IMR-90 (cell line): Measurements from ENCODE around the gene TRIO. TPM values are rescaled to one million over a fixed set of nuclear protein-coding genes. Genes with fewer than 3 reads are reported as not detected.
A peak's percentile ranks its signal among the peaks of the same experiment; 100 is the strongest.

Experiments
- ATAC-seq: fragments of 200-7000 bp; cut with Tn5 transposase; 2 replicates; pipeline ENCODE4 v1.9.1; 2020; ENCODE audit warnings: low read depth, mild to moderate bottlenecking, moderate library complexity
- BruUV-seq: library from RNA; stranded (reverse); fragments of 400-500 nt; replicated peaks from 2 replicates; lab custom pipeline; 2021; lab: Mats Ljungman, UMichigan
- CTCF ChIA-PET: fragments of 300-600 bp; formaldehyde crosslinking; extraction: SDS; loops from one replicate; lab custom pipeline; 2021; ENCODE audit warnings: antibody characterized with exemption; lab: Yijun Ruan, JAX
- POLR2A ChIA-PET: fragments of 300-600 bp; sonication (Branson Sonifier 250); formaldehyde crosslinking; loops from one replicate; lab custom pipeline; 2022; ENCODE audit warnings: antibody characterized with exemption; ENCODE audit not compliant: unreplicated experiment; lab: Charles Lee
- DNase-seq: peaks from one replicate; pipeline ENCODE4 v3.0.0; 2013
- H2AFZ ChIP-seq: replicated peaks from 2 replicates; pipeline ENCODE3; 2013; ENCODE audit warnings: low read length, mild to moderate bottlenecking; ENCODE audit not compliant: poor library complexity
- H2AK5ac ChIP-seq: 2 replicates; pipeline ENCODE4 v1.6.1; 2013; ENCODE audit warnings: low read depth, low read length, inconsistent platforms
- H2AK9ac ChIP-seq: replicated peaks from 2 replicates; pipeline ENCODE3; 2013; ENCODE audit warnings: mild to moderate bottlenecking, low read depth, low read length, moderate library complexity; ENCODE audit not compliant: poor library complexity
- H2BK120ac ChIP-seq: 2 replicates; pipeline ENCODE4 v1.6.1; 2013; ENCODE audit warnings: low read depth, low read length, inconsistent platforms
- H2BK15ac ChIP-seq: 3 replicates; pipeline ENCODE4 v1.6.1; 2013; ENCODE audit warnings: low read depth, low read length, inconsistent platforms
- H2BK20ac ChIP-seq: 2 replicates; pipeline ENCODE4 v1.6.1; 2013; ENCODE audit warnings: low read depth, mild to moderate bottlenecking, inconsistent platforms, low read length, moderate library complexity
- H2BK5ac ChIP-seq: 2 replicates; pipeline ENCODE4 v1.6.1; 2013; ENCODE audit warnings: mild to moderate bottlenecking, low read depth, low read length, inconsistent platforms; ENCODE audit not compliant: poor library complexity, severe bottlenecking
- H3K14ac ChIP-seq: replicated peaks from 2 replicates; pipeline ENCODE4 v1.6.1; 2013; ENCODE audit warnings: low read depth, low read length, inconsistent platforms
- H3K18ac ChIP-seq: 2 replicates; pipeline ENCODE4 v1.6.1; 2013; ENCODE audit warnings: low read depth, low read length, control low read depth
- H3K23ac ChIP-seq: 2 replicates; pipeline ENCODE4 v1.6.1; 2013; ENCODE audit warnings: low read depth, low read length, inconsistent platforms
- H3K27ac ChIP-seq: 2 replicates; pipeline ENCODE4 v1.5.1; 2013; ENCODE audit warnings: mild to moderate bottlenecking, control low read depth, low read length; ENCODE audit not compliant: insufficient read depth
- H3K27me3 ChIP-seq: 2 replicates; pipeline ENCODE4 v1.6.1; 2013; ENCODE audit warnings: low read length; ENCODE audit not compliant: control insufficient read depth, insufficient read depth
- H3K36me3 ChIP-seq: 2 replicates; pipeline ENCODE4 v1.6.1; 2013; ENCODE audit warnings: low read length, mixed read lengths; ENCODE audit not compliant: control insufficient read depth, insufficient read depth
- H3K4ac ChIP-seq: 2 replicates; pipeline ENCODE4 v1.6.1; 2013; ENCODE audit warnings: low read depth, low read length, inconsistent platforms
- H3K4me1 ChIP-seq: 2 replicates; pipeline ENCODE4 v1.6.1; 2013; ENCODE audit warnings: low read length, mixed read lengths; ENCODE audit not compliant: control insufficient read depth, insufficient read depth
- H3K4me2 ChIP-seq: 2 replicates; pipeline ENCODE4 v1.6.1; 2013; ENCODE audit warnings: low read depth, mild to moderate bottlenecking, control low read depth, low read length, moderate library complexity
- H3K4me3 ChIP-seq: 2 replicates; pipeline ENCODE4 v1.5.1; 2013; ENCODE audit warnings: low read depth, mild to moderate bottlenecking, control low read depth, low read length, moderate library complexity; ENCODE audit not compliant: insufficient read depth
- H3K56ac ChIP-seq: 2 replicates; pipeline ENCODE4 v1.6.1; 2013; ENCODE audit warnings: low read length, inconsistent platforms; ENCODE audit not compliant: insufficient read depth; ENCODE audit errors: extremely low read depth
- H3K79me1 ChIP-seq, 2 experiments: 2 replicates each; pipeline ENCODE4 v1.6.1; 2013; ENCODE audit warnings: low read length in 2 of 2, inconsistent platforms in 1 of 2, low read depth in 1 of 2
- H3K9ac ChIP-seq: 2 replicates; pipeline ENCODE4 v1.6.1; 2013; ENCODE audit warnings: low read depth, low read length, control low read depth
- H3K9me1 ChIP-seq: 2 replicates; pipeline ENCODE4 v1.6.1; 2013; ENCODE audit warnings: low read length, inconsistent platforms; ENCODE audit not compliant: insufficient read depth
- H3K9me3 ChIP-seq: 2 replicates; pipeline ENCODE4 v1.6.1; 2013; ENCODE audit warnings: low read length; ENCODE audit not compliant: control insufficient read depth, insufficient read depth
- H4K20me1 ChIP-seq: 2 replicates; pipeline ENCODE4 v1.6.1; 2013; ENCODE audit warnings: low read length, inconsistent platforms; ENCODE audit not compliant: insufficient read depth
- H4K5ac ChIP-seq: 2 replicates; pipeline ENCODE4 v1.6.1; 2013; ENCODE audit warnings: mild to moderate bottlenecking, low read depth, low read length, control low read depth
- H4K8ac ChIP-seq, 2 experiments: 2 replicates each; pipeline ENCODE4 v1.6.1; 2013; ENCODE audit warnings: low read depth in 2 of 2, low read length in 2 of 2, control low read depth in 1 of 2, inconsistent platforms in 1 of 2
- H4K91ac ChIP-seq: 2 replicates; pipeline ENCODE4 v1.6.1; 2013; ENCODE audit warnings: low read depth, low read length, inconsistent platforms; ENCODE audit not compliant: insufficient read depth
- BHLHE40 ChIP-seq: fragments of 150-350 bp; IDR thresholded peaks from 2 replicates; pipeline ENCODE4 v1.6.1; 2016; ENCODE audit warnings: mild to moderate bottlenecking, low read depth, low read length
- CHD1 ChIP-seq: IDR thresholded peaks from 2 replicates; pipeline ENCODE4 v1.6.1; 2012; ENCODE audit warnings: low read depth, low read length, improper control_type of control experiment
- FOS ChIP-seq: fragments of 150-350 bp; IDR thresholded peaks from 2 replicates; pipeline ENCODE4 v1.6.1; 2016; ENCODE audit warnings: low read depth, low read length
- MAFK ChIP-seq: IDR thresholded peaks from 2 replicates; pipeline ENCODE4 v1.6.1; 2012; ENCODE audit warnings: low read depth, low read length, improper control_type of control experiment
- NFE2L2 ChIP-seq: fragments of 150-350 bp; IDR thresholded peaks from 2 replicates; pipeline ENCODE4 v1.6.1; 2016; ENCODE audit warnings: low read depth, mild to moderate bottlenecking, low read length
- WGBS, 2 experiments: methylation state at CpG; one replicate each; pipeline versions ENCODE4 v1.1.5 to v1.1.7; 2013; ENCODE audit warnings: missing lambda C conversion rate in 2 of 2; ENCODE audit not compliant: insufficient read length in 1 of 2; ENCODE audit errors: extremely low coverage in 2 of 2; 5-methylcytosine and 5-hydroxymethylcytosine counted together
- dilution Hi-C: fragments of 300-500 bp; cut with HindIII; formaldehyde crosslinking; loops from one replicate; pipeline ENCODE4 v1.14.3; 2018; ENCODE audit warnings: low sequenced_read_pairs; ENCODE audit not compliant: unreplicated experiment
- in situ Hi-C: fragments of 300-500 bp; cut with MboI; formaldehyde crosslinking; loops from 3 replicates; pipeline ENCODE4 v1.14.3; 2019; ENCODE audit warnings: low sequenced_read_pairs, inconsistent platforms, mixed read lengths
- intact Hi-C: fragments of 100-400 bp; cut with micrococcal nuclease; formaldehyde crosslinking; loops from 2 replicates; pipeline ENCODE4 v1.10.0; 2022
- polyA plus RNA-seq, 3 experiments: library from polyadenylated mRNA; depleted of rRNA; stranded (reverse); fragments of >200 nt; gene quantifications; 2 replicates each; pipeline ENCODE4 v1.2.3, GENCODE V29; 2012; ENCODE audit warnings: low replicate concordance in 1 of 3
- total RNA-seq: library from RNA; depleted of rRNA; stranded (reverse); fragments of >200 nt; gene quantifications from 2 replicates; pipeline ENCODE4 v1.2.3, GENCODE V29; 2012

The TRIO gene
- total and polyA plus RNA-seq, 2 of the 4 experiments (the other 2 are of a cell fraction), result 206 to 522 TPM

DNA sequence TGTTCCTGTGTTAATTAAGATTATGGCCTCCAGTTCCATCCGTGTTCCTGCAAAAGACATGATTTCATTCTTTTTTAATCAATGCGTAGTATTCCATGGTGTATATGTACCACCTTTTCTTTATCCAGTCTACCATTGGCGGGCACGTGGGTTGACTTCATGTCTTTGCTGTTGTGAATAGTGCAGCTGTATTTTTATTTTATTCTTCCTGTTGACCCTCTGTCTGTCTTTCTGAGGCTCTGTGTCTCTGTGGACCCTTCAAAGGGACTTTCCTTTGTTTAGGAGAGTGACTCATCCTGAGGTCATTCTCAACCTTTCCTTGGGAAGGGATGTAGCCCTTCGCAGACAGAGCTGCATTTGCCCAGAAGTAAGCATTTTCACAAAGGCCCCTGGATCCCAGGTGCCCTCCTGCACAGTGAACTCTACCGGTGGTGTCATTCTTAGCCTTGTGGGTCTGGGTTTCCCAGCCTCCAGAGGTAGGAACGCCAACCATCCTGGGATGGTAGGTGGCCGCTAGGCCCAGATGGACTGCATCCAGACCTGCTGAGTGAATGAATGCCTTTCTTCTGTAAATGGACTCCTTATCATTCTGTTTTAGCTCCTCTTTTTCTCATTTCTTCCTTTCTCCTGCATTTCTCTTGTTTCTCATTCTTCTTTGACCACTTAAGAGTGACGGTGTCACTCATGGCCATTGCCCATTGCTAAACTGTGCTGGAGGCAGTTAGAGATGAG, 22.4 kb downstream of the TRIO start:
- Histone ChIP-seq H3K14ac (peak overlapping the region; percentile 90), H4K5ac (peak overlapping the region; percentile 83; the same call in 1 of the 2 replicates), H3K27me3 (no peaks in the 10 kb centered on the region), H4K91ac (peak overlapping the region; percentile 81), H2BK120ac (peak overlapping the region; percentile 61), H2BK20ac (peak overlapping the region; percentile 28), H3K36me3 (peaks cover 29% of the 10 kb centered on the region), H3K9me3 (peaks cover 2% of the 10 kb centered on the region; the same call in 1 of the 2 replicates), H2BK15ac (peak overlapping the region; percentile 39; the same call in 2 of the 3 replicates), H3K9me1 (peaks cover 36% of the 10 kb centered on the region), H3K4me2 (peak overlapping the region; percentile 77), H2BK5ac (peak overlapping the region; percentile 90), H2AK9ac (peak overlapping the region; percentile 73), H3K23ac (peak overlapping the region; percentile 57; the same call in 1 of the 2 replicates), H3K4me1 (peaks cover 39% of the 10 kb centered on the region), H3K4ac (peak overlapping the region; percentile 77), H2AK5ac (peak overlapping the region; percentile 76), H3K4me3 (no peak overlapping the region; the same call in 1 of the 2 replicates), H3K18ac (peak overlapping the region; percentile 90), H3K56ac (no peak overlapping the region; the same call in 1 of the 2 replicates), H3K9ac (peak overlapping the region; percentile 62; the same call in 1 of the 2 replicates), H2AFZ (no peak overlapping the region), H3K79me1 (peaks cover 0 to 27% of the 10 kb centered on the region in 2 experiments; a peak in 2 of 4 replicates), H4K20me1 (peaks cover 92% of the 10 kb centered on the region), H4K8ac (peak overlapping the region; percentile 38 to 81), H3K27ac (peak overlapping the region; percentile 65)
- ATAC-seq, result peak; percentile 46
- no TSS peak for BruUV-seq
- intact Hi-C loops (no loop called here), dilution Hi-C loops (no loop called here), in situ Hi-C loops (no loop called here)
- TF ChIP-seq BHLHE40, result no peak
- no peak for TF ChIP-seq CHD1
- 0 out of 2 replicates have a peak, but pooled peaks have one; percentile 4 for TF ChIP-seq NFE2L2
- peak; percentile 63 for TF ChIP-seq MAFK
- TF ChIP-seq FOS, result peak; percentile 96
- ChIA-PET POLR2A (no interaction called here), CTCF (no interaction called here)
- DNase-seq, result peak; percentile 95
- WGBS, 2 experiments, result 65% methylated on average over 2 of the region's 9 CpGs; no CpG with 5 or more reads in 1 of the 2 experiments
